ENCODE measurements around the gene MRPL53. TPM values are rescaled to one million over a fixed set of nuclear protein-coding genes. Genes with fewer than 3 reads are reported as not detected.

MRPL53 gene
- total and polyA plus RNA-seq, 2 of the 13 experiments (the other 11 are each of a cell fraction or from before 2014, with no cell fraction given), result 34.3 to 51.9 TPM

GRCh38 chr2:74454654-74455511, 17.6 kb downstream of the MRPL53 start, which contains the start of gene INO80B (continued):
- TF ChIP-seq AKNA (CRISPR knock-in tag; IDR thresholded peaks at IDR 0.05; ENCODE audit: borderline replicate concordance) (no peak), THAP8 (CRISPR knock-in tag; IDR thresholded peaks at IDR 0.05; ENCODE audit: borderline replicate concordance) (no peak), CCDC6 (CRISPR knock-in tag; IDR thresholded peaks at IDR 0.05) (no peak), TAF15 (IDR thresholded peaks at IDR 0.05; ENCODE audit: low read depth, low read length, poor library complexity, severe bottlenecking) (no peak), ZMAT5 (CRISPR knock-in tag; IDR thresholded peaks at IDR 0.05; ENCODE audit: borderline replicate concordance, low read depth) (no peak), SIX4 (CRISPR knock-in tag; IDR thresholded peaks at IDR 0.05) (peak; percentile 83), NR2F1 (CRISPR knock-in tag; IDR thresholded peaks at IDR 0.05) (peak; percentile 4 to 19; a peak in 1 of 4 replicates), REPIN1 (CRISPR knock-in tag; IDR thresholded peaks at IDR 0.05; ENCODE audit: borderline replicate concordance, low read depth) (peak; percentile 99), POLR2AphosphoS5 (IDR thresholded peaks at IDR 0.05; ENCODE audit: low read depth, low read length) (peak; percentile 57), NFYB (CRISPR knock-in tag; IDR thresholded peaks at IDR 0.05) (peak; percentile 67), ZNF331 (CRISPR knock-in tag; IDR thresholded peaks at IDR 0.05) (peak; percentile 98), IRF9 (CRISPR knock-in tag; IDR thresholded peaks at IDR 0.05; ENCODE audit: borderline replicate concordance) (peak; percentile 68; the same call in 1 of the 2 replicates), ZNF451 (CRISPR knock-in tag; IDR thresholded peaks at IDR 0.05) (peak; percentile 88), XBP1 (CRISPR knock-in tag; IDR thresholded peaks at IDR 0.05) (0 out of 2 replicates have a peak, but pooled peaks have one; percentile 4)

Measured in HepG2 (cell line).